Lower leg skin (tissue), 3 donors: ENCODE data around the gene AGXT.

Experiments
- POLR2A ChIP-seq, 2 donors: fragments of 450-650 bp; IDR thresholded peaks; one replicate each; pipeline ENCODE4 v1.6.1; 2016 to 2017; ENCODE audit warnings: antibody characterized with exemption in 2 of 2, mild to moderate bottlenecking in 1 of 2, moderate library complexity in 1 of 2
- TF ChIP-seq, protein P1 (sequence below), 3 donors: fragments of 450-650 bp; IDR thresholded peaks; one replicate each; pipeline ENCODE4 v1.5.1; 2016; ENCODE audit warnings: antibody characterized with exemption in 3 of 3, mild to moderate bottlenecking in 3 of 3, moderate library complexity in 2 of 3

DNA sequence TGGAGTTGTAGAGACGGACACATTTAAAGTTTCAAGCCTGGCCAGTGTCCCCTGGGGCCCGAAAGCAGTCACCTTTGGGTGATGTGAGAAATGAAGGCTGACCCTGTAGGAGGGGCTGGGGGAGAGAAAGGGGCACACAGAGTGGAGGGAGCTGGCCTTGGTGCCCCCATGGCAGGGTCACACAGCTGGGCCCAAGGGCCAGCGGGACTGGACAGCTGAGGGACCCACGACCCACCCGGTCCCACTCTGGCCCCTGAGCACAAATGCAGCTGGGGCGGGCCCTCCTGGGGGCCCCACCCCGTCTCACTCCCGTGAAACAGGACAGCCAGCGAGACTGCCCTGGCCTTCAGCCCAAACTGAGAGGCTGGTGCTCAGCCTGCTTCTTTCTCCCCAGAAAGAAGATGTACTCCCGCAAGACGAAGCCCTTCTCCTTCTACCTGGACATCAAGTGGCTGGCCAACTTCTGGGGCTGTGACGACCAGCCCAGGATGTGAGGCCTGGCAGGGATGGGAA, 6.1 kb downstream of the AGXT start:
- TF ChIP-seq, protein P1, sequence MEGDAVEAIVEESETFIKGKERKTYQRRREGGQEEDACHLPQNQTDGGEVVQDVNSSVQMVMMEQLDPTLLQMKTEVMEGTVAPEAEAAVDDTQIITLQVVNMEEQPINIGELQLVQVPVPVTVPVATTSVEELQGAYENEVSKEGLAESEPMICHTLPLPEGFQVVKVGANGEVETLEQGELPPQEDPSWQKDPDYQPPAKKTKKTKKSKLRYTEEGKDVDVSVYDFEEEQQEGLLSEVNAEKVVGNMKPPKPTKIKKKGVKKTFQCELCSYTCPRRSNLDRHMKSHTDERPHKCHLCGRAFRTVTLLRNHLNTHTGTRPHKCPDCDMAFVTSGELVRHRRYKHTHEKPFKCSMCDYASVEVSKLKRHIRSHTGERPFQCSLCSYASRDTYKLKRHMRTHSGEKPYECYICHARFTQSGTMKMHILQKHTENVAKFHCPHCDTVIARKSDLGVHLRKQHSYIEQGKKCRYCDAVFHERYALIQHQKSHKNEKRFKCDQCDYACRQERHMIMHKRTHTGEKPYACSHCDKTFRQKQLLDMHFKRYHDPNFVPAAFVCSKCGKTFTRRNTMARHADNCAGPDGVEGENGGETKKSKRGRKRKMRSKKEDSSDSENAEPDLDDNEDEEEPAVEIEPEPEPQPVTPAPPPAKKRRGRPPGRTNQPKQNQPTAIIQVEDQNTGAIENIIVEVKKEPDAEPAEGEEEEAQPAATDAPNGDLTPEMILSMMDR (IDR thresholded peaks at IDR 0.05) = no peak
- no peak for TF ChIP-seq POLR2A (IDR thresholded peaks at IDR 0.05)
